ENCODE results near the gene SPON2.

DNA sequence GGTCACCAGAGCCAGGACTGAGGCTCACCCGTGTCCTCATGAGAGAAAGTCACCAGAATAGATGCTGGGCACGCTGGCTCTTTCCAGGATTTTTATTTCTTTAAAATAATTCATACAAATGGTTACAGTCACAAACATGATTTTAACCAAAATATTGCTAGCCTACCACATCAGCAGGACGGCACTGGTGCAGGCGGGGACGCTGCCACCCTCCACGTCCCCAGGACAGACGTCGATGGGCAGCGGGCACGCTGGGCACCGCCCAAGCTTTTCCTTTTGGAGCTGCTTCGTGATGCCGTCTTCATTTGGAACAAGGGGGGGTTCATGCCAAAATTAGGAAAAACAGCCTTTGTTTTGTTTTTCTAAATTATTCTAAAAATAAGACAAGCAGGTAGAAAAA, 39.0 kb upstream of the SPON2 start:
- TF ChIP-seq, protein P1, sequence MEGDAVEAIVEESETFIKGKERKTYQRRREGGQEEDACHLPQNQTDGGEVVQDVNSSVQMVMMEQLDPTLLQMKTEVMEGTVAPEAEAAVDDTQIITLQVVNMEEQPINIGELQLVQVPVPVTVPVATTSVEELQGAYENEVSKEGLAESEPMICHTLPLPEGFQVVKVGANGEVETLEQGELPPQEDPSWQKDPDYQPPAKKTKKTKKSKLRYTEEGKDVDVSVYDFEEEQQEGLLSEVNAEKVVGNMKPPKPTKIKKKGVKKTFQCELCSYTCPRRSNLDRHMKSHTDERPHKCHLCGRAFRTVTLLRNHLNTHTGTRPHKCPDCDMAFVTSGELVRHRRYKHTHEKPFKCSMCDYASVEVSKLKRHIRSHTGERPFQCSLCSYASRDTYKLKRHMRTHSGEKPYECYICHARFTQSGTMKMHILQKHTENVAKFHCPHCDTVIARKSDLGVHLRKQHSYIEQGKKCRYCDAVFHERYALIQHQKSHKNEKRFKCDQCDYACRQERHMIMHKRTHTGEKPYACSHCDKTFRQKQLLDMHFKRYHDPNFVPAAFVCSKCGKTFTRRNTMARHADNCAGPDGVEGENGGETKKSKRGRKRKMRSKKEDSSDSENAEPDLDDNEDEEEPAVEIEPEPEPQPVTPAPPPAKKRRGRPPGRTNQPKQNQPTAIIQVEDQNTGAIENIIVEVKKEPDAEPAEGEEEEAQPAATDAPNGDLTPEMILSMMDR (conservative IDR thresholded peaks at IDR 0.05; ENCODE audit: low read length): no peak
- TF ChIP-seq EZH2phosphoT487 (IDR thresholded peaks at IDR 0.05; ENCODE audit: borderline replicate concordance, low read depth, low read length): no peak
